Measurements from ENCODE around the gene RUNX2.
"Not testable (repeated sequence)": the region's sequence is repeated elsewhere in the genome, so short reads cannot be mapped to it uniquely, and the experiment has no call there.

RUNX2 gene

GRCh38 chr6:45653117-45653883 is 325.2 kb downstream of the RUNX2 start:
- DNase-seq = no peak
- intact Hi-C loops (cut with DNase I) = no loop called here

DNA sequence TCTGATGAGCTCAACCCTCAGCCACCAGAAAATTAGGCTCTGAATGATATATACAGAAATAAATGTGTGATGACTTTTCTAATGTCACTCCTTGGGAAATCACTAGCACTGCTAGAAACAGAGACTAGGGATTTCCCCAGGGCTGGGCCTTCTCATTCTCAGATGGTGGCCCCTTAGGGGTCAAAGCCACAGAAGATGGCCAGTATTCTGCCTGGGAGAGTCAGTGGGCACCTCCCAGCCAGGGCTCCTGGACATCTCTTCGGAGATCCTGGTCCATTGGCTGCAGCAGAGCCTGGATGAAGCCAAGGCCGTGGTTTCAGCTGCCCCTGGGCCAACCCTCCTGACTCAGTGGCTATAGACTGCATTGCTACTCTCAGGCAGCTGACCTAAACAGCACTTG is 326.5 kb downstream of the RUNX2 start:
- DNase-seq = peak in 1 of 10 donors; percentile 57
- intact Hi-C loops (cut with DNase I) = no loop called here

DNA sequence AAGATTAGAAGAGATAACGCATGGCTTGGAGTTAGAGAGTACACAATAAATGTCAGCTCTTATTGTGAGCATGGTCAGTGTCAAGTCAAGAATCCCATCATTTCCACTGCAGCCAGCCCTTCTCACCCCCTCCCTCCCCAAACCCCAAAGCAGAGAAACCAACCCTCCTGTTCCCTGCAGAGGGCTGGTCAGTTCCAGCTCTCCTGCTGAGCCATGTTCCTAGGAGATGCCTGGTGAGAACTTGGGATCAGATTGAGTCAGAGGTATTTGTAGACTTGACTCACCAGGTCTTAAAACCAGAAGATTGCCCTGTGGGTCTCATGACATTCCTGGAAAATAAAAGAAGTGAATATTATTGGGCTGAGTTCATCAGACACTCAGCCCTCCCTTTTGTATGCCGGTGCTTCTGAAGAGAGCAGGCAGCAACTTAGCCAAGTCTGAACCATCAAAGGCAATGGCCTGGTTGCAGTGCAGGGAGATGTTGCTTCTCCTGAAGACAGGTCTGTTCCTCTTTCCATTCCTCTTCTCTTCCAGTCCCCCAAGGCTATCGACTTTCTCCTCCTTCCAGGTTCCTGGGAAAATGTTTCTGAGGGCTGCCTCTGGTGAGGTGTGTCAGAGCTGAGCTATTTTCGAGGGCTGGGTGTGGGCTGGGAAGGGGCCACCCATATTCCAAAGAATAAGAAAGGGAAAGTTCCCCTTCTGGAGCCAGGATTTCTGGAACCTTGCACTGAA is 327.8 kb downstream of the RUNX2 start:
- DNase-seq = no peak

DNA sequence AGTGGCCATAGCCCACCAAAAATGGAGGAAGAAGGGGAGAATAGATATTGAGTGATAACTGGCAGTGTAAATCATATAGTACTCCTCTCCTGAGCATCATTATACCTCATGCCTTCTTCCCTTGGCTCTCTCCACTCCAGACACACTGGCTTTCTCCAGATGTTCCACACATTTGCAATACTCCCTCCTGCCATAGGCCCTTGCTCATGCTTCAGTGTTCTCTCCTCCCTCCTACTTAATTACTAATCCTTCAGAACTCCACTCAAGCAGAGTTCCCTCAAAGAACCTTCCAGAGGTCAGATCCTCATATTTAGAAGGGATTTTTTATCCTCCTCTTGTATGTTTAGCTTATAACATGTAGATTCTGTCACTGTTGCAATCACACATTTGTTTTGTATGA is 329.1 kb downstream of the RUNX2 start:
- intact Hi-C loops (cut with DNase I) = no loop called here

More for the DNA sequence above, 327.8 kb downstream of the RUNX2 start:
- intact Hi-C loops (cut with DNase I) = no loop called here

DNA sequence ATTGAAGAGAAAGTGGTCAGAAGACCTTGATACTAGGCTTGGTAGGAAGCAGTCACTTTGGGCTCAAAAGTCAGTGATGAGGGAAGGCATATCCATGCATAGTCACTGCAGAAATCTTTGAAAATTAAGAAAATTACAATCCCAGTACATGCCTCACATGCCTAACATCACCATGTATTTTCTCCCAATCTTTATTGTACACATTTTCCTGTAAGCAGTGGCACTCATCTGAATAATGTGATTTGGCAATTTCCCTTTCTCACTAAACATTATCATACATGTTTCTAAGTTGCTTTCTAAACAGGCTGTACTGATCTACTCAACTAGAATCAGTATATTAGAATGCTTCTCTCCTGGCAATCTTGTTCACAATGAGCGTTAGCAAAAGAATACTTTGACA is 330.3 kb downstream of the RUNX2 start:
- DNase-seq = no peak
- intact Hi-C loops (cut with DNase I) = no loop called here

More for the DNA sequence above, 329.1 kb downstream of the RUNX2 start:
- DNase-seq = no peak

- intact Hi-C loops (cut with DNase I) = no loop called here
- peak in 7 of 10 donors; percentile 37 to 85 (median 54) for DNase-seq
Measured at GRCh38 chr6:45658958-45659357, 330.8 kb downstream of the RUNX2 start.

GRCh38 chr6:45661661-45662060 is 333.5 kb downstream of the RUNX2 start:
- no peak for DNase-seq
- intact Hi-C loops (cut with DNase I) = no loop called here

DNA sequence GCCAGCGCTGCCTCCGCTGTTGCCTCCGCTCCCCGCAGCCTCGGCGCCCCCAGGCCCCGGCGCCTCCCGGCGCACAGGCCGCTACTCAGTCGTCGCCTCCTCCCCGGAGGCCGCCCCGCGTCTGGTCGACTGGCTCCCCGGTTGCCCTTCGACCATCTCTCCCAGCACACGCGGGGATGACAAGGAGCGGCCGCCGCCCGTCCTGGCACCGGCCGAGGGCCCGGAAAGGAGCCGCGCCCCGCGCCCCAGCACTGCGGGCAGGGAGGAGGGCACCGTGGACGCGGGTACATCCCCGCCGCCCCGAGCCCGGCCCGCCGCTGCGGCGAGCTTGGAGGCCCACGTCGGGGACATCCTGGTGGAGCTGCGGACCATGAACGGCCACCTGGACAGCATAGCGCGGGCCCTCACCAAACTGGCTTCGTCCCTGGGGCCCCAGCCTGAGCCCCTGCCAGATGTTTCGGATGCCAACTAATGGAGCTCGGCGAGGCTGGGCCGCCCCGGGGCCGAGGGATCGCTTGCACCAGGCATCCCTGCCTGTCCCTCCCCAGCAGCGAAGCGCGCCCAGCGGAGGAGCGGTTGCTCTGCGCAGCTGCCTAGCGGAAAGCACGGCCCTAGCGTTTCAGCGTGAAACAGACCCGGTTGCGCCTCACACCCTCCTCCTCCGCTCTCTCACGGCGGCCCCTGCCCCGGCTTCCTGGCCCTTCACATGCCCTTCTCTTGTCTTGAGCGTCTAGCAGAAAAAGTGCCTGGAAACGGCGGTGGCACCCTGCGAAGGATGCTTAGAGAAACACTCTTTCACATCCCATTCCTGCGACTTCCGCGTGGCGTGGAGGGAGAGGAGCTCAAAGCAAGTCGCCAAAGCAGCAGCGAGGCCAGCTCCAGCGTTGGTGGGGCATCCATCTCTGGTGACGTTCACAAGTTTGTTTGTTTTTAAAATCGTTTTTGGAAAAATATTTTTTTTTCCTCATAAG is 335.4 kb downstream of the RUNX2 start:
- intact Hi-C loops (cut with DNase I) = no loop called here
- peak; percentile 24 to 94 (median 51) for DNase-seq

DNA sequence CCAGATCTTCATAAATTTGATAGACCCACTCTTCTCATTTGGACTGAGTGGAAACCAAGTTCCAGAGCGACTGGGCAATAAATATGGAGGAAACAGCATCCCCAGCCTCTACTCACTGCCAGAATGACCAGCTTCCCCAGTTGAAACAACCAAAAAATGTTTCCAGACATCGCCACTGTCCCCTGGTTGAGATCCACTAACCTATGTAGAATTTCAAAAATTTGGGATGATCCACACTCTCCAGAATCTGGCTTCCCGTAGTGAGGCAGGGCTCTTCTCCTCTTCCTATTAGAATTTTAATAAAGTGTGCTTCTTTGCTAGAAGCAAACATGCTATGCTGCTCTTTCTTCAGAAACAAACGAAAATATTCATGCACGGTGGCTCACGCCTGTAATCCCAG is 336.6 kb downstream of the RUNX2 start:
- no peak for DNase-seq
- intact Hi-C loops (cut with DNase I) = no loop called here

DNA sequence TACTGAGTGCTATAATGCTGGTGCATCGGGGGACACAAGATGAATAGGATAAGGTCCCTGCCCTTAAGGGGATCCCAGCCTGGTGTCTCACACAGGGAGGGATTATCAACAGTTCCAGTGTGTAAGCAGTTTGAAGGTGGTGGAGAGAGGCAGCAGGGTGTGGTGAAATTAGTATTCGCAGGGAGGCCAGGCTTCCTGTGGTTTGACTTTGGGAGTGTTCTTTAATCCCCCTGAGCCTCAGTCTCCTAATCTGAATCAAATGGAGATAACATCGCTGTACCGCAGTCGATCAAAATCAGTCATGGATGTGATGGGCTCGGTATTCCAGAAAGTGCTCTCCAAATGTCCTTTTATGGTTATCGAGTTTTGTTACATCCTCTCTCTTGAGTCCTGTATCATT is 337.7 kb downstream of the RUNX2 start:
- no peak for DNase-seq
- intact Hi-C loops (cut with DNase I) = no loop called here

- no peak for DNase-seq
- intact Hi-C loops (cut with DNase I) = no loop called here
Measured at GRCh38 chr6:45666846-45667245, 338.7 kb downstream of the RUNX2 start.

GRCh38 chr6:45667300-45667699 is 339.2 kb downstream of the RUNX2 start:
- peak in 2 of 10 donors; percentile 28 to 70 for DNase-seq

GRCh38 chr6:45667766-45668165 is 339.6 kb downstream of the RUNX2 start:
- DNase-seq = peak in 1 of 10 donors; percentile 70
- intact Hi-C loops (cut with DNase I) = no loop called here

More at GRCh38 chr6:45667300-45667699, 339.2 kb downstream of the RUNX2 start:
- intact Hi-C loops (cut with DNase I) = no loop called here

GRCh38 chr6:45668705-45669104 is 340.6 kb downstream of the RUNX2 start:
- peak in 1 of 10 donors; percentile 36 for DNase-seq
- intact Hi-C loops (cut with DNase I) = no loop called here

GRCh38 chr6:45673167-45673566 is 345.0 kb downstream of the RUNX2 start:
- DNase-seq; intact Hi-C loops (cut with DNase I): not testable (repeated sequence)

DNA sequence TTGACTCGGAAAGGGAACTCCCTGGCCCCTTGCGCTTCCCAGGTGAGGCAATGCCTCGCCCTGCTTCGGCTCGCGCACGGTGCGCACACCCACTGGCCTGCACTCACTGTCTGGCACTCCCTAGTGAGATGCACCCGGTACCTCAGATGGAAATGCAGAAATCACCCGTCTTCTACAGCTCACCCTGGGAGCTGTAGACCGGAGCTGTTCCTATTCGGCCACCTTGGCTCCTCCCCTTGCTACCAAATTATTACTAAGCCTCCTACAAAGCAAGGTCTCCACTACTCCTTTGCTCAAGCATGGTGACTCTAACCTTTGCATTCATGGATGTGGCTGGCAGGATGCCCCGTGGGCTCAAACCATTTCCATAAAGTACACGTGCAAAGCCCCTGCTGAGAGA is 347.0 kb downstream of the RUNX2 start:
- DNase-seq; intact Hi-C loops (cut with DNase I): not testable (repeated sequence)

DNA sequence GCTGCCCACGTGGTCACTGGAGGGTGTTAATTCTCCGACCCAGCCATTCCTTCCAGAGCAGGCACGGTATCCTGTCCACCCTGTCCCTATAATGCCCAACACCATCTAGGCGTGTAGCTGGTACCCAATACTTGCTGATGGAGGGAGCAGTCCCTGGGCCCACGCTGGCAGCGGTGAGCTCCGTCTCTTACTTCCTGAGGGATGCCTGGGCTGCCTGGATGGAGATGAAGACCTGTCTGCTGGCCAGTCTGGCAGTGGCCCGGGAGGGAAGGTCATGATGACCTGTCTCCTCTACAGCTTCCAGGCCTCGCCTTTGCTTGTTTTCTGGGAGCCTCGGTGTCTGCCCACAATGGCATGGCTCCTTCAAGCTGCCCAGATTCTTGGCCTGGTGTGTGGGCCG is 347.5 kb downstream of the RUNX2 start:
- intact Hi-C loops (cut with DNase I) = no loop called here
- peak in 1 of 10 donors; percentile 62 for DNase-seq

DNA sequence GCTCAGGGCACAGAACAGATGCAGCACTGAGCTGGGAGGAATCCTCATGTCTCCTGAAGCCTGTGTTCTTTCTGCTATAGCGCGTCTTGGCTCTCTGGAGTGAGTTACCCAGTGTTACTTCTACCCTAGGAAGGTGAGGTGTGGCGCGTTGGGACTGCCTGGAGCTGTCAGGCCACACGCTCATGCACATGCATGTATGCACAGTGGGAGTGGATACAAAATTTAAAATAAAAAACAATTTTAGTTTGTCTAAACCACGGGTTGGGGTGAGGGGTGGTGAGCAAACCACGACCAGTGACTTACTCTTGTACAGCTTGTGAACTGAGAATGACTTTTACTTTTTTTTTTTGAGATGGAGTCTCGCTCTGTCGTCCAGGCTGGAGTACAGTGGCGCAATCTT is 348.2 kb downstream of the RUNX2 start:
- DNase-seq = no peak
- intact Hi-C loops (cut with DNase I) = no loop called here

GRCh38 chr6:45677381-45678284 is 349.5 kb downstream of the RUNX2 start:
- no peak for DNase-seq
- intact Hi-C loops (cut with DNase I) = no loop called here

DNA sequence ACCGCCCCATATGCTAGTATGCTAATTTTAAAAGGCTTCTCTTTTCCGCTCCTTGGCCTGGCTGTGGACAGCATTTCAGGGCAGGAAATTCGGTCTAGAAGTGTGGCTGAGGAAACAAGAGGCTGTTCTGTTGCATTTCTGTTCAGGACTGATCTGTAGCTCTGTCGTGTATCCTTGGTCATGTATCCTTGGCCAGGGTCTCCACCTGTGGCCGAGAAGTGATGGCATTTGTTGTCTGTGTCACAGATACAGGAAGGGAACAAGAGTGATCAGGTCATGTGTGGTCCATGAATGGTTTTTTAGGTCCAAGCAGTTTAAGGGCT is 350.1 kb downstream of the RUNX2 start:
- no peak for DNase-seq
- intact Hi-C loops (cut with DNase I) = no loop called here

Measured in posterior cingulate gyrus (tissue), 11 donors.